K562 (cell line): ENCODE data around the gene NAA80.

Experiments used
- FOXP1 ChIP-seq: sonication (generic); formaldehyde crosslinking; IDR thresholded peaks from 2 replicates; pipeline ENCODE4 v1.8.0; 2022; ENCODE audit warnings: mild to moderate bottlenecking, missing genetic modification reagents
- RAD21 ChIP-seq, 2 experiments: fragments of 250-450 bp in 1 of 2; fragments of 450-650 bp in 1 of 2; sonication (Bioruptor Pico) in 1 of 2; formaldehyde crosslinking in 1 of 2; IDR thresholded peaks in 1 of 2; conservative IDR thresholded peaks in 1 of 2; 2 replicates each; pipeline versions ENCODE4 v1.4.0 to v1.8.0; 2020 to 2022; ENCODE audit warnings: mild to moderate bottlenecking in 2 of 2, moderate library complexity in 1 of 2
- TAL1 ChIP-seq: fragments of 450-650 bp; IDR thresholded peaks from 2 replicates; pipeline ENCODE4 v1.6.1; 2016; ENCODE audit warnings: mild to moderate bottlenecking
- TCF7 ChIP-seq: sonication (generic); IDR thresholded peaks from 2 replicates; pipeline ENCODE4 v1.6.1; 2016; ENCODE audit warnings: antibody characterized with exemption, borderline replicate concordance
- ZNF707 ChIP-seq: fragments of 250-450 bp; sonication (Bioruptor Pico); conservative IDR thresholded peaks from 2 replicates; pipeline ENCODE4 v1.8.0; 2022; ENCODE audit warnings: inconsistent platforms, mild to moderate bottlenecking, moderate library complexity
- TF ChIP-seq, protein P1 (sequence below), 3 experiments: IDR thresholded peaks in 2 of 3; conservative IDR thresholded peaks in 1 of 3; 2 replicates each; pipeline ENCODE4 v1.5.1; 2011 to 2012; ENCODE audit warnings: low read length in 3 of 3, mild to moderate bottlenecking in 3 of 3, control low read depth in 2 of 3, improper control_type of control experiment in 1 of 3, inconsistent platforms in 1 of 3, low read depth in 1 of 3, mixed read lengths in 1 of 3, moderate library complexity in 1 of 3; ENCODE audit not compliant: insufficient read depth in 2 of 3
- TF ChIP-seq, protein P2 (sequence below): IDR thresholded peaks from 3 replicates; pipeline ENCODE4 v1.6.1; 2011; ENCODE audit warnings: borderline replicate concordance, mild to moderate bottlenecking, moderate library complexity; ENCODE audit not compliant: insufficient read length; ENCODE audit errors: extremely low read depth
- TF ChIP-seq, protein P3 (sequence below): sonication (generic); formaldehyde crosslinking; IDR thresholded peaks from 2 replicates; pipeline ENCODE4 v1.8.1; 2022; ENCODE audit warnings: missing genetic modification reagents
- TF ChIP-seq, protein P4 (sequence below): sonication (generic); formaldehyde crosslinking; IDR thresholded peaks from 2 replicates; pipeline ENCODE4 v1.8.1; 2023; ENCODE audit warnings: mild to moderate bottlenecking, missing genetic modification reagents, moderate library complexity

DNA sequence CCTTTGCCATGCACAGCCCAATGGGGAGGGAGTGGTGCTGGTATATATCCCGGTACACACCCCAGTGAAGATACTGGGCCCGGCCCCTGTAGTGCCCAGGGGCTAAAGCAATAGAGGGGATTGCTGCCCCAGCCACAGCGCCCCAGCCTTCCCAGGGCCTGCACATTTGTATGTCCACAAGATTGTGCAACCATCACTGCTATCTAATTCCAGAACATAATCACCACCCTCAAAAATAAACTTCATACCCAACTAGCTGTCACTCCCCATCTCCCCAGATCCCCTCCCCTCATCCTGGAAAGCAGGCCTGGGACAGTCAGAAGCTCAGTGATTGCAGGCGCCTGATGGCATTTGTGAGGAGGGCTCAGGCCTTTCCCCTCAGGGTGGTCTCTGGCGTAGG, 49.7 kb downstream of the NAA80 start:
- TF ChIP-seq FOXP1 (CRISPR knock-in tag) = no peak
- no peak for TF ChIP-seq TAL1
- TF ChIP-seq RAD21 (CRISPR knock-in tag; conservative IDR thresholded peaks at IDR 0.05 in 1 of 2, IDR thresholded peaks at IDR 0.05 in 1 of 2) = no peak
- TF ChIP-seq, protein P1, sequence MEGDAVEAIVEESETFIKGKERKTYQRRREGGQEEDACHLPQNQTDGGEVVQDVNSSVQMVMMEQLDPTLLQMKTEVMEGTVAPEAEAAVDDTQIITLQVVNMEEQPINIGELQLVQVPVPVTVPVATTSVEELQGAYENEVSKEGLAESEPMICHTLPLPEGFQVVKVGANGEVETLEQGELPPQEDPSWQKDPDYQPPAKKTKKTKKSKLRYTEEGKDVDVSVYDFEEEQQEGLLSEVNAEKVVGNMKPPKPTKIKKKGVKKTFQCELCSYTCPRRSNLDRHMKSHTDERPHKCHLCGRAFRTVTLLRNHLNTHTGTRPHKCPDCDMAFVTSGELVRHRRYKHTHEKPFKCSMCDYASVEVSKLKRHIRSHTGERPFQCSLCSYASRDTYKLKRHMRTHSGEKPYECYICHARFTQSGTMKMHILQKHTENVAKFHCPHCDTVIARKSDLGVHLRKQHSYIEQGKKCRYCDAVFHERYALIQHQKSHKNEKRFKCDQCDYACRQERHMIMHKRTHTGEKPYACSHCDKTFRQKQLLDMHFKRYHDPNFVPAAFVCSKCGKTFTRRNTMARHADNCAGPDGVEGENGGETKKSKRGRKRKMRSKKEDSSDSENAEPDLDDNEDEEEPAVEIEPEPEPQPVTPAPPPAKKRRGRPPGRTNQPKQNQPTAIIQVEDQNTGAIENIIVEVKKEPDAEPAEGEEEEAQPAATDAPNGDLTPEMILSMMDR (IDR thresholded peaks at IDR 0.05 in 2 of 3, conservative IDR thresholded peaks at IDR 0.05 in 1 of 3; ENCODE audit: insufficient read depth in 2 of 3, low read depth in 1 of 3, low read length in 3 of 3) = no peak
- TF ChIP-seq TCF7 = no peak
- TF ChIP-seq, protein P2, sequence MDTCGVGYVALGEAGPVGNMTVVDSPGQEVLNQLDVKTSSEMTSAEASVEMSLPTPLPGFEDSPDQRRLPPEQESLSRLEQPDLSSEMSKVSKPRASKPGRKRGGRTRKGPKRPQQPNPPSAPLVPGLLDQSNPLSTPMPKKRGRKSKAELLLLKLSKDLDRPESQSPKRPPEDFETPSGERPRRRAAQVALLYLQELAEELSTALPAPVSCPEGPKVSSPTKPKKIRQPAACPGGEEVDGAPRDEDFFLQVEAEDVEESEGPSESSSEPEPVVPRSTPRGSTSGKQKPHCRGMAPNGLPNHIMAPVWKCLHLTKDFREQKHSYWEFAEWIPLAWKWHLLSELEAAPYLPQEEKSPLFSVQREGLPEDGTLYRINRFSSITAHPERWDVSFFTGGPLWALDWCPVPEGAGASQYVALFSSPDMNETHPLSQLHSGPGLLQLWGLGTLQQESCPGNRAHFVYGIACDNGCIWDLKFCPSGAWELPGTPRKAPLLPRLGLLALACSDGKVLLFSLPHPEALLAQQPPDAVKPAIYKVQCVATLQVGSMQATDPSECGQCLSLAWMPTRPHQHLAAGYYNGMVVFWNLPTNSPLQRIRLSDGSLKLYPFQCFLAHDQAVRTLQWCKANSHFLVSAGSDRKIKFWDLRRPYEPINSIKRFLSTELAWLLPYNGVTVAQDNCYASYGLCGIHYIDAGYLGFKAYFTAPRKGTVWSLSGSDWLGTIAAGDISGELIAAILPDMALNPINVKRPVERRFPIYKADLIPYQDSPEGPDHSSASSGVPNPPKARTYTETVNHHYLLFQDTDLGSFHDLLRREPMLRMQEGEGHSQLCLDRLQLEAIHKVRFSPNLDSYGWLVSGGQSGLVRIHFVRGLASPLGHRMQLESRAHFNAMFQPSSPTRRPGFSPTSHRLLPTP = no peak
- TF ChIP-seq, protein P3, sequence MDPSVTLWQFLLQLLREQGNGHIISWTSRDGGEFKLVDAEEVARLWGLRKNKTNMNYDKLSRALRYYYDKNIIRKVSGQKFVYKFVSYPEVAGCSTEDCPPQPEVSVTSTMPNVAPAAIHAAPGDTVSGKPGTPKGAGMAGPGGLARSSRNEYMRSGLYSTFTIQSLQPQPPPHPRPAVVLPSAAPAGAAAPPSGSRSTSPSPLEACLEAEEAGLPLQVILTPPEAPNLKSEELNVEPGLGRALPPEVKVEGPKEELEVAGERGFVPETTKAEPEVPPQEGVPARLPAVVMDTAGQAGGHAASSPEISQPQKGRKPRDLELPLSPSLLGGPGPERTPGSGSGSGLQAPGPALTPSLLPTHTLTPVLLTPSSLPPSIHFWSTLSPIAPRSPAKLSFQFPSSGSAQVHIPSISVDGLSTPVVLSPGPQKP (CRISPR knock-in tag) = no peak
- TF ChIP-seq, protein P4, sequence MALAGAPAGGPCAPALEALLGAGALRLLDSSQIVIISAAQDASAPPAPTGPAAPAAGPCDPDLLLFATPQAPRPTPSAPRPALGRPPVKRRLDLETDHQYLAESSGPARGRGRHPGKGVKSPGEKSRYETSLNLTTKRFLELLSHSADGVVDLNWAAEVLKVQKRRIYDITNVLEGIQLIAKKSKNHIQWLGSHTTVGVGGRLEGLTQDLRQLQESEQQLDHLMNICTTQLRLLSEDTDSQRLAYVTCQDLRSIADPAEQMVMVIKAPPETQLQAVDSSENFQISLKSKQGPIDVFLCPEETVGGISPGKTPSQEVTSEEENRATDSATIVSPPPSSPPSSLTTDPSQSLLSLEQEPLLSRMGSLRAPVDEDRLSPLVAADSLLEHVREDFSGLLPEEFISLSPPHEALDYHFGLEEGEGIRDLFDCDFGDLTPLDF (CRISPR knock-in tag) = no peak
- no peak for TF ChIP-seq ZNF707 (CRISPR knock-in tag)
